Measurements from ENCODE around the gene RANGAP1. TPM values are rescaled to one million over a fixed set of nuclear protein-coding genes. Genes with fewer than 3 reads are reported as not detected.
"Not testable (repeated sequence)": the region's sequence is repeated elsewhere in the genome, so short reads cannot be mapped to it uniquely, and the experiment has no call there.

RANGAP1 gene
- total RNA-seq, 2 experiments from 2014 or later = 176 to 177 TPM

DNA sequence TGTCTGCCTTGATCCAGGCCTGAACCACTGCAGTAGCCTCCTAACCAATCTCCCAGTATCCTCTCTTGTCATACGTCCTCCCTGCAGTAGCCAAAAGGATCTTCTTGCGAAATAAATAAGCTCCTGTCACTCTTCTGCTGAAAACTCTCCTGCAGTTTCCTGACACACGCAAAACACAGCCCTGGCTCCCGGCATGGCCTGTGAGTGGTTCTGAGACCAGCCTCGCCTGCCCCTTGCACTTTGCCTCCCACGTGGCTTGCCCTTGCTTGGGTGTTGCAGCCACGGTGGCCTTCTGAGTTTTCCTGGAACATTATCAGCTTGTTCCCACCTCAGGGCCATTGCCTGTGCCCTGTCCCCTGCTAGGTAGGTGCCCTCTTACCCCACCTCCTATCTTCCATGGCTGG is 22.6 kb upstream of the RANGAP1 start:
- Mint-ChIP-seq H3K27me3 (no peaks in the 10 kb centered on the region), H3K27ac (no peak overlapping the region), H3K36me3 (peaks cover 23% of the 10 kb centered on the region), H3K4me1 (peaks cover 46% of the 10 kb centered on the region), H3K9me3 (no peaks in the 10 kb centered on the region), H3K4me3 (no peak overlapping the region)
- no peak for DNase-seq

DNA sequence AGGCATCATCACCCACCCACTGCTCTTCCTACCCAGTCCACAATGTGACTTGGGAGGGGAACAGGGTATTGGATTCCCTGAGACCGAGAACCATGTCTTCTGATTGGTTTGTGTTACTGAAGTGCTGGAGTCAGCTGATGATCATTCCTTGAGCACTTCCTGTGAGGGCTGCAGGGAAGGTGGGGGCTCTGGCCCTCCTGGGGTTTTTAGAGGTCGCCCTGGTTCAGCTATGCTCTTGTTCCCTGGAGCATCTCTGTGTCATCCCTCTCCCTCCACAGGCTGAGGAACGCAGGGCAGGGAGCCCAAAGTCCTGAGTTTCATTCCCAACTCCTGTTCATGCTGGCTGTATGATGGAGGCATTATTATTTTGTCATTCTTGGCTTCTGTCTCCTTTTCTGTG is 22.1 kb upstream of the RANGAP1 start:
- no peaks in the 10 kb centered on the region for H3K27me3 Mint-ChIP-seq
- H3K36me3 Mint-ChIP-seq = peaks cover 24% of the 10 kb centered on the region
- no peak overlapping the region for H3K4me3 Mint-ChIP-seq
- H3K9me3 Mint-ChIP-seq = no peaks in the 10 kb centered on the region
- no peak for DNase-seq
- peaks cover 50% of the 10 kb centered on the region for H3K4me1 Mint-ChIP-seq
- H3K27ac Mint-ChIP-seq = no peak overlapping the region

GRCh38 chr22:41305646-41306045 is 19.7 kb upstream of the RANGAP1 start:
- Mint-ChIP-seq H3K4me3 (no peak overlapping the region), H3K27ac (no peak overlapping the region), H3K9me3 (no peaks in the 10 kb centered on the region), H3K27me3 (no peaks in the 10 kb centered on the region), H3K4me1 (peaks cover 50% of the 10 kb centered on the region), H3K36me3 (peaks cover 20% of the 10 kb centered on the region)
- no peak for DNase-seq

- H3K4me1 Mint-ChIP-seq = peaks cover 46% of the 10 kb centered on the region
- peak overlapping the region; percentile 73 for H3K4me3 Mint-ChIP-seq
- H3K36me3 Mint-ChIP-seq = peaks cover 14% of the 10 kb centered on the region
- no peak for DNase-seq
- no peaks in the 10 kb centered on the region for H3K27me3 Mint-ChIP-seq
- H3K27ac Mint-ChIP-seq = peak overlapping the region; percentile 84
- H3K9me3 Mint-ChIP-seq = no peaks in the 10 kb centered on the region
These were observed 16.8 kb upstream of the RANGAP1 start for GRCh38 chr22:41302811-41303210.

DNA sequence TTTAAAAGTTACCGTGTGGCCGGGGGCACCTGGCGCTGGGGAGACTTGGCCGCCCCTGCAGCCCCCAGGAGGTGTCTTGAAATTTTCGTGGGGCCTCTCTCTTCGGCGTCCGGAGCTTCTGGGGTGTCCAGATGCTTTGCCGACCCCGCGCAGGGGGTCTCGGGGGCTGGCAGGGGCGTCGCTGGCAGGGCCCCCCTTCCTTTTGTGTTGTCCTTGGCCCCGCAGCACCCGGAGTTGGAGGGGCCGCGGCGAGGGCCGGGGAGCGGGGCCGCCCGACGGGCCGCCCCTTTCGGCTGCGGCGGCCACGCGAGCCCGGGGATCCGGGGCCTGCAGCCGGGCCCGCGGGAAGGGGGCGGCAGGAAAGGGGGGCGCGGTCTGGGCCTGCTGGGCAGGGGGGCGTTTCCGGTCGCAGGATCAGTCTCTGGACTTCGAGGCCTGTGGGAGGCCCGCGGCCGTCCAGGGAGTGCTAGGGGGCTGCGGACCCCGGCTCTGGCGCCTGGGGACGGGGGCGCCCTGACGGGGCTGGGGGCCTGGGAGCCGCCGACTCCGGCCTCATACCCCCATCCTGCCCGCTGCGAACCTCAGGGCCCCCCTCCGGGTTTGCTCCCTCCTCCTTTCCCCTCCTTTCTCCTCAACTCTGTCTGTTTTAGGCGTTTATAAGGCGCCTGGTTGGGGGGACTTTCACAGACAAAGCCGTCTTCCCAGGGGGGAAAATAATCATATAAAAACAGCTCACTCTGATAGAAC is 16.2 kb upstream of the RANGAP1 start:
- H3K9me3 Mint-ChIP-seq = no peaks in the 10 kb centered on the region
- H3K36me3 Mint-ChIP-seq = peaks cover 12% of the 10 kb centered on the region
- peaks cover 40% of the 10 kb centered on the region for H3K4me1 Mint-ChIP-seq
- peak overlapping the region; percentile 73 for H3K4me3 Mint-ChIP-seq
- peak; percentile 25 for DNase-seq
- H3K27me3 Mint-ChIP-seq = no peaks in the 10 kb centered on the region
- peak overlapping the region; percentile 84 for H3K27ac Mint-ChIP-seq

DNA sequence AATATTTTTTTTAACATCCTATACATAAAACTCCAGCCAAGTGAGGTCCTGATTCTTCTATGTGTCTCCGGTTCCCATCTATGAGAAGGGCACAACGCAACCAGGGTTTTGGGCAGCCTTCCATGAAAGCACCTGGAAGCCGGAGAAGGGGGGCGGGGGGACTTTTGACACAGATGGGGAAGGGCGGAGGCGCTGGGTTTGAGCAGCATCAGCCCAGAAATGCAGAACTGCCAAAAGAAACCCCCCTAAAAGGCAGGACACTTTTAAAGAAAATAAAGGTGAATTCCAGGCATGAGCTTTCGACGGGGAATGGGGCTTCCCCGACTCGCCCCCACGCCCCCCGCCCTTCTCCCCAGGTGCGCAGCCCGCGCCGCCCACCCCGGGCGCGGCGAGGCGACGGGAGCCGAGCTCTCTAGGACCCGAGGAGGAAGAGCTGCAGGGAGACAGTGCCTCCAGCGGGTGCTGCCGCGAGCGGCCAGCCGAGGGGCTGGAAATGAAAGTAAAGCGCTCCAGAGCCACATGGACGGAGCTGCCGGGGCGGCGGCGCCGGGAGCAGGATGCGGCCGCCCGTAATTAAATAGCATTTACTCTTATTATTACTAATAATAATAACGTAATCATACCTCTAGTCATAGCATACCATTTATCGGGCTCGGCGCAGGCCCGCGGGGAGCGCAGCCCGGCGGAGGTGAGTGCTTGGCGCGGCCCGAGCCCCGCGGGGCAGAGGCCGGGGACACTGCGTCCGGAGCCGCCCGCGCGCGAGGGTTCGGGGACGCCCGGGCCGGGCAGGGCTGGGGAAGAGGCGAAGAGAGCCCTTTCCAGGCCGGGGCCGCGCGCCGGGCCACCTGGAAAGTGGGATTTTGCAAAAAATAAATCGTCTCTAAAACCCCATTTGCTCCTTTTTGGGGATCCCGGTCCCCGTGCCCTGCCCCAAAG is 15.4 kb upstream of the RANGAP1 start, which contains the start of gene ZC3H7B:
Gene ZC3H7B, plus strand, starts transcription at position 441 of the 936 bp plus-strand sequence. CDS start 19,136 bp downstream, outside the sequence.
- peak within 1 kb of the TSS; percentile 84 for H3K27ac Mint-ChIP-seq

GRCh38 chr22:41300661-41301060 is 14.7 kb upstream of the RANGAP1 start:
- Mint-ChIP-seq H3K36me3 (peaks cover 11% of the 10 kb centered on the region), H3K4me1 (peaks cover 33% of the 10 kb centered on the region), H3K27me3 (no peaks in the 10 kb centered on the region), H3K9me3 (no peaks in the 10 kb centered on the region), H3K4me3 (peak overlapping the region; percentile 64), H3K27ac (peak overlapping the region; percentile 50)
- no peak for DNase-seq

More for the DNA sequence above, 15.4 kb upstream of the RANGAP1 start, which contains the start of gene ZC3H7B:
- DNase-seq = peak; percentile 89
- Mint-ChIP-seq H3K36me3 (peaks cover 11% of the 10 kb centered on the region), H3K4me1 (peaks cover 37% of the 10 kb centered on the region), H3K9me3 (no peaks in the 10 kb centered on the region), H3K4me3 (peak within 1 kb of the TSS; percentile 73), H3K27me3 (no peaks in the 10 kb centered on the region)

GRCh38 chr22:41296826-41297667 is 11.1 kb upstream of the RANGAP1 start:
- Mint-ChIP-seq H3K4me3 (no peak overlapping the region), H3K4me1 (peaks cover 8% of the 10 kb centered on the region), H3K9me3 (no peaks in the 10 kb centered on the region), H3K27ac (no peak overlapping the region), H3K27me3 (no peaks in the 10 kb centered on the region), H3K36me3 (no peaks in the 10 kb centered on the region)
- no peak for DNase-seq

DNA sequence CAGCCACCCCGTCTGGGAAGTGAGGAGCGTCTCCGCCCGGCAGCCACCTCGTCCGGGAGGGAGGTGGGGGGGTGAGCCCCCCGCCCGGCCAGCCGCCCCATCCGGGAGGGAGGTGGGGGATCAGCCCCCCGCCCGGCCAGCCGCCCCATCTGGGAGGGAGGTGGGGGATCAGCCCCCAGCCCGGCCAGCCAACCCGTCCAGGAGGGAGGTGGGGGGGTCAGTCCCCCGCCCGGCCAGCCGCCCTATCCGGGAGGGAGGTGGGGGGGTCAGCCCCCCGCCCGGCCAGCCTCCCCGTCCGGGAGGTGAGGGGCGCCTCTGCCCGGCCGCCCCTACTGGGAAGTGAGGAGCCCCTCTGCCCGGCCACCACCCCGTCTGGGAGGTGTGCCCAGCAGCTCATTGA is 8.8 kb upstream of the RANGAP1 start:
- not testable (repeated sequence) for H3K27me3 Mint-ChIP-seq, H3K27ac Mint-ChIP-seq, H3K9me3 Mint-ChIP-seq, H3K36me3 Mint-ChIP-seq, H3K4me1 Mint-ChIP-seq, H3K4me3 Mint-ChIP-seq, DNase-seq

- H3K27me3 Mint-ChIP-seq = no peaks in the 10 kb centered on the region
These were observed 4.6 kb upstream of the RANGAP1 start for GRCh38 chr22:41290262-41291221.

GRCh38 chr22:41289671-41290070 is 3.7 kb upstream of the RANGAP1 start:
- Mint-ChIP-seq H3K4me3 (no peak overlapping the region), H3K36me3 (peaks cover 5% of the 10 kb centered on the region), H3K9me3 (no peaks in the 10 kb centered on the region), H3K27ac (no peak overlapping the region), H3K4me1 (peaks cover 12% of the 10 kb centered on the region), H3K27me3 (no peaks in the 10 kb centered on the region)
- DNase-seq = no peak

More at GRCh38 chr22:41290262-41291221, 4.6 kb upstream of the RANGAP1 start:
- H3K36me3 Mint-ChIP-seq = no peaks in the 10 kb centered on the region
- no peak overlapping the region for H3K27ac Mint-ChIP-seq
- H3K4me1 Mint-ChIP-seq = peaks cover 8% of the 10 kb centered on the region
- H3K9me3 Mint-ChIP-seq = no peaks in the 10 kb centered on the region
- H3K4me3 Mint-ChIP-seq = no peak overlapping the region
- DNase-seq = no peak

GRCh38 chr22:41288245-41288946 is 2.4 kb upstream of the RANGAP1 start:
- no peaks in the 10 kb centered on the region for H3K9me3 Mint-ChIP-seq
- peaks cover 17% of the 10 kb centered on the region for H3K4me1 Mint-ChIP-seq

GRCh38 chr22:41286639-41287091 is 678 bp upstream of the RANGAP1 start:
- Mint-ChIP-seq H3K27me3 (no peaks in the 10 kb centered on the region), H3K4me3 (peak overlapping the region; percentile 89), H3K27ac (peak overlapping the region; percentile 97), H3K4me1 (peaks cover 23% of the 10 kb centered on the region), H3K9me3 (no peaks in the 10 kb centered on the region), H3K36me3 (peaks cover 19% of the 10 kb centered on the region)
- DNase-seq = peak; percentile 47

More at GRCh38 chr22:41288245-41288946, 2.4 kb upstream of the RANGAP1 start:
- Mint-ChIP-seq H3K36me3 (peaks cover 14% of the 10 kb centered on the region), H3K4me3 (peak overlapping the region; percentile 42), H3K27ac (peak overlapping the region; percentile 84), H3K27me3 (no peaks in the 10 kb centered on the region)
- no peak for DNase-seq

All from activated naive CD8-positive, alpha-beta T cell treated with anti-CD3 and anti-CD28 coated beads for 36 hours (primary cell).